Right hindlimb (tissue), 1 donor: ENCODE data around the gene FBXO47.

ENCODE experiments used
- DNase-seq: peaks from one replicate; pipeline ENCODE4 v3.0.0-alpha.2; 2018

FBXO47 gene

DNA sequence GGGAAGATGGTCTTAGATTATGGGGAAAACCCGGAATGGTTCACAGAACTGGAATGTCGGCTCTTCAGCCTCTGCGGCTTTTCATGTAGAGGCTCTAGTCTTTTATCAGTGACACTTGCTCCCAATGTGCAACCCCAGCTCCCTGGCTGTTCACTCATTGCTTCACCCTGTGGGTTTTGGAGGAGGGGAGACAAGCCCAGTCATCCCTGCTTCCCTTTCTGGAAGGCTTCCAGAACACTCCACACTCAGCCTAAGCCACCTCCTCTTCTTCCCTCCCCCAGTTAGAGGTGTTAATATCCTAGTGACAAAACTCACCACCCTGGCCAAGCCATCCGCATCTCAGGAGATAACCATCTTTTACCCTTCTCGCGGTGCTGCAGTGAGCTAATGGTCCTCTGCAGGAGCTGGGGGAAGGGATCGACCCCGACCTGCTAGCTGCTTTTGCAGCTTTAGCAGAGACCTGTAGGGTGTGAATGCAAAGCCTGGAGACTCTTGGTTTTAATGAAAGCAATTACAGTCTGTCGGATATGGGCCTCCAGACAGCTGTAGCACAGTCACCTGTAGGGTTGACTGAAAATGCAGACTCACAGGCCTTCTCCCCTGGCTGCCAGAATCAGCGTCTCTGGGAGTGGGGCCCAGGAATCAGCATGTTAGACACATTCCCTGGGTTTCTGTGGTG, 66.1 kb downstream of the FBXO47 start:
- no peak for DNase-seq

DNA sequence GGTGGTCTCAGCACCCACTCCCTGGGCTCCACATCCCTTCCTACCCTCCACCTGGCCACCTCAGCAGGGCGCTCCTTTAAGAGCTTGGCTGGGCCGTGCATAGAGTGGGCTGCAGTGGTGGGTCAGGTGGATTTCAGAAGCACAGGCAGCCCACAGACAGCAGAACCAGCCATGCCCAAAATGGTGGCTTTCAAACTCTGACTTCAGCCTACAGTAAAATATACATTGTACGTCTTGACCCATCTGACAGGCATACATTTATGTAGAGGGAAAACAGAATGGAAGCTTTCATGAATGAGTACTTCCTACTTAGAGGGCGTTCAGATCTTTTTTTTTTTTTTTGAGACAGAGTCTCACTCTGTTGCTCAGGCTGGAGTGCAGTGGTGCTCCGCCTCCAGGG, 67.8 kb downstream of the FBXO47 start:
- DNase-seq, result no peak

DNA sequence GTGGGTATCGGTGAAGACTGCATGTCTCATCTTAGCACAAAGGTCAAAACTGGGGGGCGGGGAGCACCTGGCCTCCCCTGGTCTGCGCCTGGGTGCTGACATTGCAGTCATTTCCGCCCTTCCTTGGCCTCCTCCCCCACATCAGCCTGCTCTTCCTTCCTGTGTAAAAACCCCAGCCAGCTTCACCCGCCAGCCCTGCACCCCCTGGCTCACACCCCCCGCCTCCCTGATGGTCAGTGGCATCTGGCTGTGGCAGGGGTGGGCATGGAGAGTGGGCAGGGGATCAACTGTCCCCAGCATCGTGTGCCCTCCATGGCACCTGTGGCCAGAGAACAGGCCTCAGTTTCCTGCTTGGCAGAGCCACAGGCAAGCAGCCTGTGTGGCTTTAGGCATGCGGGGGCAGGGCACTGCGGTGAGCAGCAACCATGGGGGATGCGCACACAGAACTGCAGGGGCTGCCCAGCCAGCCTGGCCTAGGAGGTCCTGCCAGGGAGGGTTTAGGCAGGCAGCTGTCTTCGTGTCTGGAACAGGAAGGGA, 68.3 kb downstream of the FBXO47 start:
- peak; percentile 63 for DNase-seq

DNA sequence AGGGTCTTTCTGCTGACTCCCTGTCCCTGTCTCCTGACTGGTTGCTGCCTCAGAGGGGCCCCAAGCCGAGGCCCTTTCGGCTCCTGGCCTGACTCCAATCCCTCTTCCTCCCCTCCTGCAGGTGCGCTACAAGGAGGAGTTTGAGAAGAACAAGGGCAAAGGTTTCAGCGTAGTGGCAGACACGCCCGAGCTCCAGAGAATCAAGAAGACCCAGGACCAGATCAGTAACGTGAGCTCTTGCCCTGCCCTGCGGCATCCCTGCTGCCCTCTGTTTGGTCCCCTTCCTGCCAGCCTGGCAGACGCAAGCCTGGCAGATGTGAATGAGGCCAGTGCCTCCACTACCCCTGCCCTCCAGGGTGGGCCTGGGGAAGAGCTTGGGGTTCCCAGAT, 68.9 kb downstream of the FBXO47 start:
- DNase-seq, result no peak

DNA sequence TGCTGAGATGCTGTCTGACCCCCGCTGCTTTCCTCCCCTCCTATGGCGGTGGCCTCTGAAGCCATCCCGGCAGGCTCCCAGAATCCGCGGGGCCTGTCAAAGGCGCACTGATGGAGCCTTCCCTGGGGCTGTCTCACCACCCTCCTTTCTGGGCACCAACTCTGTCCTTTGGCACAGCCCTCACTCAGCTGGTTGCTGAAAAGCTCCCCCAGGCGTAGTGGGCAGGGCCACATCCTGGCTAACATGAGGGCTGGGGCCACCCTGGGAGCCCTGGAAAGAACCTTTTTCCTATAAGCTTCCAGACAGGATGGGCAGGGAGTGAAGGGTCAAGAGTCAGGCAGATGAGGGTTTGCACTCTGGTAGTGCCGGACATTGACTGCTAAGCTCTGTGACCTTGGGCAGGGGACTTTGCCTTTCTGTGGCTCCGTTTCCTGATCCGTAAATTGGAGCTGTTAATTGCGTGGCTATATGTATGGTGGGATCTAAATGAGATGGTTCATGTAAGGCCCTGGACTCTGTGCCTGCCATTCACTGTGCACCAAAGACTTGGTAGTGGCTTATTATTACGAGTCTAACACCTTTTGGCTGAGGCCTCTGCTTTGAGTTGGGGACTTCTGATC, 69.4 kb downstream of the FBXO47 start:
- DNase-seq, result no peak

DNA sequence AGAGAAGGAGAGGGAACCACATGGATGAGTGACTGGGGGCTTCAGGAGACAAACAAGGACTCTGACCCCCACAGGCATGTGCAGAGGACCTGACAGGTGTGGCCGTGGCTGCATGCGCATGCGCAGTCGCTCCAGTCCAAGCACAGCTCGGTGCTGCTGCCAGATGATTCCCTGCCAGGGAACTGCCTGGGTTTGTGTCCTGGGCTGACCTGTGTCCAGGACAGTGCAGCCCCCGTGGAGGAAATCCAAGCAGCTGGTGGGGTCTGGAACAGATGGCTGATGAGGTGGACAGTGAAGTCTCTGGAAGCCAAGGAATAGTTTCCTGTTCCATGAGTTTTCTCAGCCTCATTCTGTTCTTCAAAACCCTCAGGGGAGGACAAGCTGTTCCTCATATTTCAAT, 70.0 kb downstream of the FBXO47 start:
- peak; percentile 82 for DNase-seq

DNA sequence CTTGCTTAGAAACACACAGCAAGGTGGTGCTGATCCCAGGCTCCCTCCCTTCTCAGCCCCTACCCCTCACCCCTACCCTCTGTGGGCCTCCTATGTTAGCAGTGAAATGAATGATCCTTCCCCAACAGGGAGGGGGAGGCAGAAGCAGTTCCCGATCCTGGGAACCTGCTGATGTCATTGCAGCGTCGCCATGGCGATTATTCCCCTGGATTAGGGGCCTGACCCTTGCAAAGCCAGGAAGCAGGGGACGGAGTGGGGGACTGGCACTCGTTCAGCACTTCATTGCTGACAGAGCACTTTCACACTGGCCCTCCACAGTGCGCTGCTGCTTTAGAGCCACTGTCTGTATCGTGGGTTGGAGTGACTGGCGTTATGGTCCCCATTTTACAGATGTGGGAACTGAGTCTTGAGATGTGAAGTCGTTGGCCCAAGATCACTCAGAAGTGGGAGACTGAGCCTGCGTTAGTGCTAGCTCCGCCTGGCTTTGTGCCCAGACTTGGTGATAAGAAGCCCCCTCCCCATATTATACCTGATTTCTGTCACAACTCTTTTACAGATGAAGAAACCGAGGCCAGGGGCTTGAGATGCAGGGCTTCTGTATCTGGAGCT, 70.8 kb downstream of the FBXO47 start:
- DNase-seq, result no peak

DNA sequence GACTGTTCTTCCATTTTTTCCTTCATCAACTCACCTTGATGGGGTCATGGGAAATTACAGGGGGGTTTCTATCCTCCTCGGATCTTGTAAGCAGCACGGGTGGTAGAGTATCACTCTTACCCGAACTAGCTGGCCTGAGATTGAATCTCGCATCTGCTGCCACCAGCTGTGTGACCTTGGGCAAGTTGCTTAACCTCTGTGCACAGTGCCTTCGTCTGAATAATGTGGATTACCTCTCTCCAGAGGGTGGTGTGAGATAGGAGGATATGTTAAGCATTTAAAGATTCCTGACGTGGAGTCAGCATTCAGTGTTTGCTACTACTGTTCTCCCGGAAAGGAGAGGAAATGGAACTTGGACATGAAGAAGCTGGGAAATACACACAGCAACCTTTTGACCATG, 72.9 kb downstream of the FBXO47 start:
- DNase-seq, result no peak

DNA sequence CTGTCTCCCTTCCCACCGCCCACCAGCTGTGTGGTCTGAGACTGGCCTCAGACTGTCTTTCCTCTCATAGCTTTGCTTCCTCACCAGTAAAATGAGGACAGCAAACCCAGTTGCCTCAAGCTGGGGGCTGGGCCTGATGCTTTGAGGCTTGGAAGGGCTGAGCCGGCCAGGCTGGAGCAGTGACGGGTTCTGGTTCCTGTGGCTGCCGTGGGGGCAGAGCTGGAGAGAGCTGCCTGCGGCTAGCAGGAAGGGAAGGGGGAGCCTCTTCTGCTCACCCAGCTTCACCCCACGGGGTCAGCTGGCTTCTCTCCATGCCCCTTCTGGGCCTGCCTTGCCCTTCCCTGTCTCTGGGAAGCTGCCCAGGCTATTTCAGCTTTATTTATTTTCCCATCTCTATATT, 73.6 kb downstream of the FBXO47 start:
- no peak for DNase-seq

DNA sequence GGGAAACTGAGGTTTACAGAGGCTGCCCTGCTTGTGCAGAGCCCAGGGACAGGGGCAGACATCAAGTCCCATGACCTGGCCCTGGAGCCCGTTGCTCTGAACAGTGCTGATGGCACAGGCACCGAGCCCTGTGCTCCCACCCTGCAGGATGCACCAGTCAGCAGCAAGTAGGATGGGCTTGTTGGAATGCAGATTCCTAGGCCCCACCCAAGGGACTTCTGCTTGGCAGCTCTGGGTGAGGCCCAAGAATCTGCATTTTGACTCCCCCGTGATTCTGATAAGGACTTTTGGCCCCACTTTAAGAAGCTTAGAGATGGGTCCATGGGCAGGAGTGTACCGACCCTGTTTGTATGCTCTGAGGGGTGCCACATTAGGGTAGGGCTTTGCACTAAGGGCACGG, 74.1 kb downstream of the FBXO47 start:
- DNase-seq, result no peak

DNA sequence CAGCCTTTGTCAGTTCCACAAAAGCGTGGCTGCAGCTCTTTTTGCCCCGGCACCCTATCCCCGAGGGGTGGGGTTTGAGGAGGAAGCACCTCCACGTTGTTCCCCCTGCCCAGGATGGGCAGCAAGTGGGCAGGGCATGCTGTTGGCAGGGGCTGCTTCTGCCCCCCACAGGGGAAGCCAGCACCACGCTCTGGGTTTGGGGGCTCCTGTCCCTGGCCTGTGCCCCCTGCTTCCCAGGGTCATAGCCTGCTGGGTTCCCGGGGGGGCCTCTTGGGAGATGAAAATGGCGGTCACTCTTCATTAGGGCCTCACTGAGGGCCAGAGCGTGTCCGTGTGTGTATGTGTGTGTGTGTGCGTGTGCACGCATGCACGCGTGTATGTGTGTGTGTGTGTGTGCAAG, 74.6 kb downstream of the FBXO47 start:
- no peak for DNase-seq

DNA sequence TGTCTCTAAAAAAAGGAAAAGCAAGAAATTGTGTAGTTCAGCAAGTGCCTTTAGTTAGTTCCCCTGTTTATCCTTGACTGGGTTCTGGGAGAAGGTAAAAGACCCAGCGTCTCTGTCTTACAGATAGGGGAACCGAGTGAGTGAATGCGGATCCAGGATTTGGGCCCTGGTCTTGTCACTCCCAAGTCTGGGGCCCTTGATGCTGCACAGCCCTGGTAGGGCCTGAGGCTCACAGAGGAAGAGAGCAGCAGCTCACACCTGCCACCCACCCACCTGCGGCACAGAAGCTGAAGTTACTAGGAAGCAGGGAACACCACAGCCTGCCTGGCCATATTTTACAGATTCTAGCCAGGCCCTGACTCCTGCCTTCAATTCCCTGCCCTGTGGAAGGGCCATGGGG, 75.1 kb downstream of the FBXO47 start:
- no peak for DNase-seq

DNA sequence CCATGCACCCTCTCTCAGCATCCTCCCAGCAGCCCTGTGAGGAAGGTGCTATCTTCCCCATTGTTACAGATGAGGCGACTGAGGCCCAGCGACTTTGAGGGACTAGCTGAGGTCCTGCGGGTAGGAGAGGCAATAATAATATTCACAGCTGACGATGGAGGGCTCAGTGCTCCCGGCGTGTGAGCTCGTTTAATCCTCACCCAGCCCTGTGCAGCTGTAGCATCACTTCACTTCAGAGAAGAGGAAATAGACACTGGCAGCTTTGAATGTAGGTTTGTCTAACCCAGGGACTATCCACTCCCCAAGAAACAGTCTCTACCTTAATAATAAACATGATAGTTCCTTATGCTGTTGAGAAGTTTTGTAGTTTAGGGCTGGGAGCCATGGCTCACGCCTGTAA, 75.8 kb downstream of the FBXO47 start:
- DNase-seq, result no peak

DNA sequence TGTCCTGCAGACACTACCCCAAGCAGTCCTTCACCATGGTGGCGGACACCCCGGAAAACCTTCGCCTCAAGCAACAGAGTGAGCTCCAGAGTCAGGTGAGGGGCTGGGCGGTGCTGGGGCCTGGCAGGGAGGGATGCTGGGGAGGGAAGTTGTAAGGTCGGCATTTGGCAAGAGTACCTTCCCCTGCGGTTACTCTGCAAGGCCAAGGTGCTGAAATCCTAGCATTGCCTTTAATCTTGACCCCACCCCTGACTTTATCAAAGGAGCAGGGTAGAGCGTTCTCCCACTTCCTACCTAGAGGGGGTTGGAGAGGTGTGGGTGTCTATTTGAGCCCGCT, 76.8 kb downstream of the FBXO47 start:
- DNase-seq, result no peak

DNA sequence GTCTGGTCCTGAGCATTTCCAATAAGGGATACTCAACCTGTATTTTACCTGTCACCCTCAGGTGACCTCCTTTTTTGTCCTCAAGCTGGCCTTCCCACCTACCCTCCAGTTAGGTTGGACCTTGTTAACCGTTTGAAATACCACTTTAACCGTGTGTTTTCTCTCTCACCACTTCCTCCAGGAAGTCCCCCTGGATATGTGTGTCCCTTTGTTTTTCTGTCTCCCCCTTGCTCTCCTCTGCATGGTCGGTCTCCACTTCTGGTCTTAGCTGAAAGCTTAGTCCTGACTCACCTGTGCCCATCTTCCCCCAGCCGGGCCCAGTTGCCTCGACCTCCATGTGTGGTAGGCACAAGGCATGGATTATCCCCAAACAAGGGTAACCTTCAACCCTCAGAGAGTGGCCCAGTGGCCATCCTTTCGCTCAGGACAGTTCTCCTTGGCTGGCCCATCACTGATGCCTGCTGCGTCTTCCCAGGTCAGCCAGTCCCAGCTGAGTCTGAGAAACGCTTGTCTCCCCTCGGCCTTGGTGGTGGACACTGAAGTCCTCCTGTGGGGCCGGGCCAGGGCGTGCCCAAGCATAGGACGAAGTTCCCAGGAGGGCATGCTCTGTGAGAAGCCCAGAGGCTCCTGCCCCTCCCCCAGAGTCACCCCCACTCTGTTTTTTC, 77.3 kb downstream of the FBXO47 start:
- no peak for DNase-seq

DNA sequence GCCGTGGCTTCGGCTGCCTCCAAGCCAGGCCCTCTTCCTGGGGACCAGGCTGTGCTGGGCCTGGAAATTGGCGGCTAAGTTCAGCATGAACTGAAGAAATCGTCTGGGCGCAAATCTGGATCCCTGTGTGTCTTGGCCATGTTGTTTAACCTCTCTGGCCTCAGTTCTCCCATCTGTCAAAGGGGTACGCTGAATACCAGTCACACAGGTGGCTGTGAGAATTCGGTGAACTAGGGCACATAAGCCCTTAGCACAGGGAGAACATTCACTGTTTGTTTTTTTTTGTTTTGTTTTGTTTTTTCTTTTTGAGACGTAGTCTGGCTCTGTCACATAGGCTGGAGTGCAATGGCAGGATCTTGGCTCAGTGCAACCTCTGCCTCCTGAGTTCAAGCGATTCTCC, 78.4 kb downstream of the FBXO47 start:
- no peak for DNase-seq

DNA sequence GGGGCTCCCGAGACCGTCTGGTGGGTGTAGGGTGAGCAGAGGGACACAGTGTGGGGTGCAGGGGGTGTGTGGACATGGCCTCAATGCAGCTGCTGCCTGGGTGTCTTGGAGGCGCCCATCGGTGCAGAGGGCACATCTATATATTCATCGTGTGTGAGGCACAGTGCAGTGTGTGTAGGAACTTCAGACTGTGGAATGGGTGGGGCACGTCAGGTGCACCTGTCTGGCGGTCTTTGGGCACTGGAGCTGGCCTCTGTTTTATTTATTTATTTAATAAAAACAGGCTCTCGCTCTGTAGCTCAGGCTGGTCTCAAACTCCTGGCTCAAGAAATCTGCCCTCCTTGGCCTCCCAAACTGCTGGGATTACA, 80.6 kb downstream of the FBXO47 start:
- DNase-seq, result no peak
